Endothelial cell of umbilical vein (primary cell): ENCODE data around the gene CFAP68. TPM values are rescaled to one million over a fixed set of nuclear protein-coding genes. Genes with fewer than 3 reads are reported as not detected.
A peak's percentile ranks its signal among the peaks of the same experiment; 100 is the strongest.

ENCODE experiments used
- BruUV-seq: library from RNA; stranded (reverse); fragments of 400-500 nt; replicated peaks from 2 replicates; lab custom pipeline; 2021; lab: Mats Ljungman, UMichigan
- CTCF ChIA-PET: fragments of 300-600, 350-600 bp; sonication (Branson Sonifier 250); formaldehyde crosslinking; loops from one replicate; lab custom pipeline; 2021; ENCODE audit warnings: antibody characterized with exemption, inconsistent platforms; lab: Charles Lee
- POLR2A ChIA-PET: fragments of 300-600, 350-600 bp; sonication (Branson Sonifier 250); formaldehyde crosslinking; loops from one replicate; lab custom pipeline; 2021; ENCODE audit warnings: antibody characterized with exemption, inconsistent platforms; lab: Charles Lee
- DNase-seq: peaks from one replicate; pipeline ENCODE4 v3.0.0-alpha.2; 2011; ENCODE audit warnings: low read depth, low spot score
- FAIRE-seq: peaks from 2 replicates; lab custom pipeline; 2011; peaks lifted over from hg19 to GRCh38; lab: Jason Lieb, UNC
- H2AFZ ChIP-seq: 2 replicates; pipeline ENCODE4 v1.6.0; 2012; ENCODE audit warnings: low read depth, low read length, control low read depth, inconsistent platforms
- H3K27ac ChIP-seq: 2 replicates; pipeline ENCODE4 v1.5.1; 2011; ENCODE audit warnings: low read depth, mild to moderate bottlenecking, control low read depth, low read length, moderate library complexity; ENCODE audit not compliant: insufficient read depth
- H3K27me3 ChIP-seq, 2 experiments: 2 replicates each; pipeline versions ENCODE4 v1.6.0 to v1.6.1; 2011; ENCODE audit warnings: low read length in 2 of 2, mixed read lengths in 1 of 2; ENCODE audit not compliant: control insufficient read depth in 2 of 2, insufficient read depth in 2 of 2
- H3K36me3 ChIP-seq, 2 experiments: 2 replicates in 1 of 2; 3 replicates in 1 of 2; pipeline ENCODE4 v1.5.1; 2011; ENCODE audit warnings: low read length in 2 of 2, mild to moderate bottlenecking in 1 of 2, moderate library complexity in 1 of 2; ENCODE audit not compliant: control insufficient read depth in 2 of 2, insufficient read depth in 2 of 2; ENCODE audit errors: extremely low read depth in 1 of 2
- H3K4me1 ChIP-seq: 3 replicates; pipeline ENCODE4 v1.5.1; 2011; ENCODE audit warnings: mild to moderate bottlenecking, low read length; ENCODE audit not compliant: control insufficient read depth, insufficient read depth; ENCODE audit errors: extremely low read depth
- H3K4me2 ChIP-seq: 2 replicates; pipeline ENCODE4 v1.6.1; 2011; ENCODE audit warnings: low read length, control low read depth, mixed read lengths; ENCODE audit not compliant: insufficient read depth
- H3K4me3 ChIP-seq, 3 experiments: fragments of 200-600 bp in 1 of 3; sonication (generic), shearing (Covaris generic) in 1 of 3; replicated peaks in 1 of 3; 2 replicates each; pipeline ENCODE4 v1.5.1; 2011 to 2016; ENCODE audit warnings: control low read depth in 3 of 3, low read length in 3 of 3, mild to moderate bottlenecking in 2 of 3, inconsistent platforms in 1 of 3, low read depth in 1 of 3, moderate library complexity in 1 of 3; ENCODE audit not compliant: insufficient read depth in 1 of 3
- H3K79me2 ChIP-seq: 2 replicates; pipeline ENCODE4 v1.6.0; 2012; ENCODE audit warnings: low read length, inconsistent platforms; ENCODE audit not compliant: control insufficient read depth, insufficient read depth
- H3K9ac ChIP-seq: replicated peaks from 2 replicates; pipeline ENCODE3; 2011; ENCODE audit warnings: low read length, control low read depth; ENCODE audit not compliant: insufficient read depth; ENCODE audit errors: extremely low read depth
- H3K9me1 ChIP-seq: replicated peaks from 3 replicates; pipeline ENCODE4 v1.6.0; 2011; ENCODE audit warnings: mild to moderate bottlenecking, low read length; ENCODE audit not compliant: control insufficient read depth, insufficient read depth; ENCODE audit errors: extremely low read depth
- H3K9me3 ChIP-seq: replicated peaks from 2 replicates; pipeline ENCODE4 v1.5.1; 2012; ENCODE audit warnings: low read length, inconsistent platforms; ENCODE audit not compliant: control insufficient read depth, insufficient read depth
- H4K20me1 ChIP-seq: replicated peaks from 2 replicates; pipeline ENCODE3; 2011; ENCODE audit warnings: mild to moderate bottlenecking, low read length; ENCODE audit not compliant: control insufficient read depth, insufficient read depth; ENCODE audit errors: extremely low read depth
- EZH2 ChIP-seq: IDR thresholded peaks from 2 replicates; pipeline ENCODE4 v1.6.1; 2012; ENCODE audit warnings: borderline replicate concordance, low read depth, mild to moderate bottlenecking, moderate library complexity, low read length, inconsistent platforms; ENCODE audit not compliant: severe bottlenecking
- FOS ChIP-seq: IDR thresholded peaks from 2 replicates; pipeline ENCODE4 v1.6.1; 2011; ENCODE audit warnings: mild to moderate bottlenecking, low read length, moderate library complexity, borderline replicate concordance; ENCODE audit not compliant: insufficient read depth
- GATA2 ChIP-seq: IDR thresholded peaks from 2 replicates; pipeline ENCODE4 v1.7.0; 2011; ENCODE audit warnings: low read depth, mild to moderate bottlenecking, moderate library complexity, mixed read lengths, low read length; ENCODE audit not compliant: insufficient read length, insufficient read depth
- JUN ChIP-seq: IDR thresholded peaks from 2 replicates; pipeline ENCODE4 v1.6.1; 2011; ENCODE audit warnings: borderline replicate concordance, low read depth; ENCODE audit not compliant: insufficient read length, insufficient read depth
- MYC ChIP-seq: IDR thresholded peaks from one replicate; pipeline ENCODE4 v1.6.1; 2011; ENCODE audit warnings: mild to moderate bottlenecking, low read depth, low read length
- POLR2A ChIP-seq: IDR thresholded peaks from 2 replicates; pipeline ENCODE4 v1.6.1; 2012; ENCODE audit warnings: low read depth, mild to moderate bottlenecking, control low read depth, low read length
- POLR2AphosphoS5 ChIP-seq: IDR thresholded peaks from 2 replicates; pipeline ENCODE4 v1.6.1; 2012; ENCODE audit warnings: low read depth, mild to moderate bottlenecking, control low read depth, low read length, moderate library complexity; ENCODE audit not compliant: insufficient read depth
- dilution Hi-C: fragments of 300-500 bp; cut with MboI; formaldehyde crosslinking; loops from one replicate; pipeline ENCODE4 v1.15.0; 2019; ENCODE audit warnings: low sequenced_read_pairs; ENCODE audit not compliant: extremely low pct_ligation_motif_present
- intact Hi-C: fragments of 100-400 bp; cut with micrococcal nuclease; formaldehyde crosslinking; loops from one replicate; pipeline ENCODE4 v1.10.0; 2022
- polyA plus RNA-seq, 4 experiments: library from polyadenylated mRNA; depleted of rRNA in 3 of 4; stranded (reverse) in 3 of 4; unstranded in 1 of 4; fragments of >200 nt; gene quantifications; 2 replicates each; pipeline versions ENCODE4 v1.2.1 to v1.2.3, GENCODE V29; 2011 to 2012; ENCODE audit warnings: missing spikeins in 1 of 4
- total RNA-seq: library from RNA; stranded (reverse); gene quantifications from 2 replicates; pipeline ENCODE4 v1.2.3, GENCODE V29; 2021
- TF ChIP-seq, protein P1 (sequence below): IDR thresholded peaks from 2 replicates; pipeline ENCODE4 v1.6.1; 2011; ENCODE audit not compliant: insufficient read depth, insufficient read length
- TF ChIP-seq, protein P2 (sequence below), 2 donors: IDR thresholded peaks; 1 replicate in 1 of 2; 2 replicates in 1 of 2; pipeline ENCODE4 v1.5.1; 2011; ENCODE audit warnings: low read length in 2 of 2, mild to moderate bottlenecking in 2 of 2, moderate library complexity in 2 of 2, control low read depth in 1 of 2, inconsistent platforms in 1 of 2, low read depth in 1 of 2; ENCODE audit not compliant: insufficient read depth in 1 of 2; ENCODE audit errors: extremely low read depth in 1 of 2

The CFAP68 gene
- total and polyA plus RNA-seq, 2 donors (not counting 3 experiments of a cell fraction or from before 2014, with no cell fraction given) = 7.4 to 10.6 TPM

- ChIA-PET CTCF (interaction anchor here (0.6 to 2.8 kb wide), 22 partner anchors 9 to 410 kb away, joined by 3 to 23 read pairs (median 4); partner anchors contain the start of genes BCO2 and TIMM8B), POLR2A (interaction anchor here (0.7 to 2.2 kb wide), 2 partner anchors 9 to 89 kb away, joined by 5 to 6 read pairs; no protein-coding TSS in a partner anchor)
- dilution Hi-C loops = no loop called here
- Histone ChIP-seq H3K4me1 (peaks cover 8% of the 10 kb centered on the region), H4K20me1 (no peaks in the 10 kb centered on the region), H3K79me2 (peaks cover 4% of the 10 kb centered on the region), H3K9ac (no peak overlapping the region), H3K4me3 (no peak overlapping the region), H3K9me1 (no peaks in the 10 kb centered on the region), H2AFZ (no peak overlapping the region), H3K9me3 (no peaks in the 10 kb centered on the region), H3K27ac (no peak overlapping the region), H3K36me3 (peaks cover 0 to 2% of the 10 kb centered on the region in 2 experiments), H3K27me3 (no peaks in the 10 kb centered on the region), H3K4me2 (peak overlapping the region; percentile 91)
- DNase-seq (no peak), FAIRE-seq (no peak)
- no peak for TF ChIP-seq FOS
- TF ChIP-seq, protein P1, sequence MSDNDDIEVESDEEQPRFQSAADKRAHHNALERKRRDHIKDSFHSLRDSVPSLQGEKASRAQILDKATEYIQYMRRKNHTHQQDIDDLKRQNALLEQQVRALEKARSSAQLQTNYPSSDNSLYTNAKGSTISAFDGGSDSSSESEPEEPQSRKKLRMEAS = no peak
- TF ChIP-seq MYC = no peak
- no peak for TF ChIP-seq EZH2
- no peak for TF ChIP-seq GATA2
- no peak for TF ChIP-seq POLR2AphosphoS5
- no peak for TF ChIP-seq JUN
- TF ChIP-seq, protein P2, sequence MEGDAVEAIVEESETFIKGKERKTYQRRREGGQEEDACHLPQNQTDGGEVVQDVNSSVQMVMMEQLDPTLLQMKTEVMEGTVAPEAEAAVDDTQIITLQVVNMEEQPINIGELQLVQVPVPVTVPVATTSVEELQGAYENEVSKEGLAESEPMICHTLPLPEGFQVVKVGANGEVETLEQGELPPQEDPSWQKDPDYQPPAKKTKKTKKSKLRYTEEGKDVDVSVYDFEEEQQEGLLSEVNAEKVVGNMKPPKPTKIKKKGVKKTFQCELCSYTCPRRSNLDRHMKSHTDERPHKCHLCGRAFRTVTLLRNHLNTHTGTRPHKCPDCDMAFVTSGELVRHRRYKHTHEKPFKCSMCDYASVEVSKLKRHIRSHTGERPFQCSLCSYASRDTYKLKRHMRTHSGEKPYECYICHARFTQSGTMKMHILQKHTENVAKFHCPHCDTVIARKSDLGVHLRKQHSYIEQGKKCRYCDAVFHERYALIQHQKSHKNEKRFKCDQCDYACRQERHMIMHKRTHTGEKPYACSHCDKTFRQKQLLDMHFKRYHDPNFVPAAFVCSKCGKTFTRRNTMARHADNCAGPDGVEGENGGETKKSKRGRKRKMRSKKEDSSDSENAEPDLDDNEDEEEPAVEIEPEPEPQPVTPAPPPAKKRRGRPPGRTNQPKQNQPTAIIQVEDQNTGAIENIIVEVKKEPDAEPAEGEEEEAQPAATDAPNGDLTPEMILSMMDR (IDR thresholded peaks at IDR 0.05; ENCODE audit: extremely low read depth in 1 of 2, insufficient read depth in 1 of 2, low read depth in 1 of 2, low read length in 2 of 2) = no peak
- TF ChIP-seq POLR2A = no peak
- no TSS peak for BruUV-seq
- intact Hi-C loops = loop anchor here (2.0 kb wide), 2 partner anchors 57 to 155 kb away; partner anchors contain the start of gene DLAT
Measured at GRCh38 chr11:111870113-111870512, 9.2 kb upstream of the CFAP68 start.
